Stimulated activated naive B cell treated with anti-CD40 and anti-IgM and Interleukin-4, amounts not matched to agents 10 μg/mL and 1 μg/mL and 100 μg/mL, for 72 hours (primary cell): ENCODE results near the gene CCDC171.

Experiments
- ATAC-seq, 2 donors: fragments of 150-1000 bp; cut with Tn5 transposase; replicated peaks; 2 replicates each; pipeline ENCODE4 v1.10.0; 2021; ENCODE audit warnings: moderate library complexity in 1 of 2
- DNase-seq: peaks from one replicate; pipeline ENCODE4 v3.0.0; 2021
- H3K27ac Mint-ChIP-seq: one replicate; pipeline ENCODE4 v1.8.0; 2022; ENCODE audit warnings: mild to moderate bottlenecking, mixed read lengths
- H3K27me3 Mint-ChIP-seq, 2 donors: one replicate each; pipeline ENCODE4 v1.8.0; 2022; ENCODE audit warnings: mixed read lengths in 2 of 2
- H3K36me3 Mint-ChIP-seq, 2 donors: one replicate each; pipeline ENCODE4 v1.8.0; 2022; ENCODE audit warnings: mixed read lengths in 2 of 2, mild to moderate bottlenecking in 1 of 2
- H3K4me1 Mint-ChIP-seq, 2 donors: one replicate each; pipeline ENCODE4 v1.8.0; 2022; ENCODE audit warnings: mixed read lengths in 2 of 2, mild to moderate bottlenecking in 1 of 2
- H3K4me3 Mint-ChIP-seq, 2 donors: one replicate each; pipeline ENCODE4 v1.8.0; 2022; ENCODE audit warnings: mild to moderate bottlenecking in 2 of 2, mixed read lengths in 2 of 2, moderate library complexity in 1 of 2
- H3K9me3 Mint-ChIP-seq, 2 donors: one replicate each; pipeline ENCODE4 v1.8.0; 2022; ENCODE audit warnings: mixed read lengths in 2 of 2, mild to moderate bottlenecking in 1 of 2

CCDC171 gene

DNA sequence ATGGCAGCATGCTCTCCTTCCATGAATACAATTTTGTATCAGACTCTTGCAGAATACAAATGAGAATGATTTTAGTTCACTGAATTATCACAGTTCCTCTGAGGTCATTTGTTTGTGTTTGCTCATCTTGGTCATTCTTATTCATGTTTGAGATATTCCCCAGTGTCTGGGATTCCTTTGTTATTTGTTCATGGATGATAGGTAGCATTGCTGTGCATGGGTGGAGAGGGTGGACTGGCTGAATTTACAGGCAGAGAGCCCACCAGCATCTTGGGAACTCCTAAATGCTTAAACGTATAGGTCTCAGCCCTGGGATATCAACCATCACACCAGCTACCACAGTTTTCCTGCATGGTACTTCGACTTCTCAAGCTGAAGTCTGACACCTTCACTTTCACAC, 459.8 kb downstream of the CCDC171 start:
- H3K36me3 Mint-ChIP-seq: no peaks in the 10 kb centered on the region
- DNase-seq (no peak), ATAC-seq (no peak)
- peaks cover 3 to 8% of the 10 kb centered on the region in 2 donors for H3K9me3 Mint-ChIP-seq
- no peaks in the 10 kb centered on the region for H3K4me1 Mint-ChIP-seq
- no peak overlapping the region for H3K4me3 Mint-ChIP-seq
- no peak overlapping the region for H3K27ac Mint-ChIP-seq
- no peaks in the 10 kb centered on the region for H3K27me3 Mint-ChIP-seq

DNA sequence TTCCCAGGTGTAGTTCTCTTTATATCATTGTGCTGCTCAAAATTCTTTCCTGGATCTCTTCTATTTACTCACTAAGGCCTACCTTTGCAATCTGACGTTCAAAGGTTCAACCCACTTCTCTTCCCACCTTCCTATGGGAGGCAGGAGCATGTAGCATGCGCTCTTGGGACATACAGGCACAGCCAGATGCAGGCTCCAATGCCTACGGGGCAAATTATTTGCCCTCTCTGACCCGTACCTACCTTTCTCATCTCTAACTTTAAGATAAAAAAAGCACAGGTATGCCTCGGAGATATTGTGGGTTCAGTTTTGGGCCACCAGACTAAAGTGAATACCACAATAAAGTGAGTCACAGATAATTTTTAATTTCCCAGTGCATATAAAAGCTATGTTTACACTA, 460.5 kb downstream of the CCDC171 start:
- ATAC-seq (no peak), DNase-seq (no peak)
- Mint-ChIP-seq H3K27ac (no peak overlapping the region), H3K27me3 (no peaks in the 10 kb centered on the region), H3K9me3 (peaks cover 3 to 8% of the 10 kb centered on the region in 2 donors), H3K4me1 (no peaks in the 10 kb centered on the region), H3K4me3 (no peak overlapping the region), H3K36me3 (no peaks in the 10 kb centered on the region)

DNA sequence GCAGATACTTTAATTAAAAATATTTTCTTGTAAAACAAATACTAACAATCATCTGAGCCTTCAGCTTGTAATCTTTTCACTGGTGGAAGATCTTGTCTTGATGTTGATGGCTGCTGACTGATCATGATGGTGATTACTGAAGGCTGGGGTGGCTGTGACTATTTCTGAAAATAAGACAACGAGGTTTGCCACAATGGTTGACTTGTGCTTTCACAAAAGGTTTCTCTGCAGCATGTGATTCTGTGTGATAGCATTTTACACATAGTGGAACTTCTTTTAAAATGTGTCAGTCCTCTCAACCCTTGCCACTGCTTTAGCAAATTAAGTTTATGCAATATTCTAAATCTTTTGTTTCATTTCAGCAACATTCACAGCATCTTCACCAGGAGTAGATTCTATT, 461.0 kb downstream of the CCDC171 start:
- H3K4me1 Mint-ChIP-seq: no peaks in the 10 kb centered on the region
- no peaks in the 10 kb centered on the region for H3K27me3 Mint-ChIP-seq
- no peaks in the 10 kb centered on the region for H3K36me3 Mint-ChIP-seq
- H3K27ac Mint-ChIP-seq: no peak overlapping the region
- H3K4me3 Mint-ChIP-seq: no peak overlapping the region
- DNase-seq: no peak
- ATAC-seq: no peak
- peaks cover 1 to 9% of the 10 kb centered on the region in 2 donors for H3K9me3 Mint-ChIP-seq

DNA sequence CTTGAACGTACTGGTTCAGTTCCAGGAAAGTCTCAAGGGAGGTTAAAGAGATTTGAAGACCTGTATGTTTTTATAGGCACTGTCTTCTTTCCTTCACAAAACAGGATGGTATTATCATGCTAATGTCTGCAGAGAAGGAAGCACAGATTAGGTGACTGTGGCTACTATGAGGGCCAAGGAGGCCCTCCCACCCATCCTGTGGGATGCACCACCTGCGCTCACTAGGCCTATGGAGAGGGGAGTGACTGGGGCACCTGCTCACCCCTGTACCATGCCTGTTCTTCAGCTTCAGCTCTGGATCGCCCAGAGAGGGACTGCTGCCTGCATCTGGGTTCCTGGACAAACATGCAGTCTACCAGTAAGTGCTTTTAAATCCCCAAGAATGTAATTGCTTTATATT, 469.4 kb downstream of the CCDC171 start:
- Mint-ChIP-seq H3K27me3 (no peaks in the 10 kb centered on the region), H3K4me3 (no peak overlapping the region), H3K9me3 (peaks cover 3 to 7% of the 10 kb centered on the region in 2 donors), H3K27ac (no peak overlapping the region), H3K36me3 (no peaks in the 10 kb centered on the region), H3K4me1 (no peaks in the 10 kb centered on the region)
- no peak for ATAC-seq
- no peak for DNase-seq

DNA sequence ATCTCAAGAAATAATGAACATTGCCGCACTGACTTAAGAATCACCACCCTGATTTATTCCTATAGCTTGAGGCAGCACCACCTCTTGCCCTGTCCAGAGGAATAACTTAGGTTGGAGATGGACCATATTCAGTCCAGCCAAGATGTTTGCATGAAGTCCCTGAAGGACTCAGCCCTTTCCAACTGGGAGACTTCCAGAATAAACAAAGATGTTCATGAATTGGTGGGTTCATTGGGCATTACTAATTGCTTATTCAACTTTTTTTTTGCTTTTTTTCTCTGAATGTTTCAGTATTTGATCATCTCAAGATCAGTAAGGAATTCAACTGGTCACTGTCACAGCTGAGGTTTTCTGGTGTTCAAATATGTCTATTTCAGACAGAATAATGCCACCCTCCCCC, 470.6 kb downstream of the CCDC171 start:
- ATAC-seq (no peak), DNase-seq (no peak)
- no peaks in the 10 kb centered on the region for H3K27me3 Mint-ChIP-seq
- H3K4me3 Mint-ChIP-seq: no peak overlapping the region
- peaks cover 3 to 7% of the 10 kb centered on the region in 2 donors for H3K9me3 Mint-ChIP-seq
- no peaks in the 10 kb centered on the region for H3K36me3 Mint-ChIP-seq
- no peaks in the 10 kb centered on the region for H3K4me1 Mint-ChIP-seq
- H3K27ac Mint-ChIP-seq: no peak overlapping the region
